GM23248 (cell line): ENCODE data around the gene SIRT6.

ENCODE experiments used
- EZH2 ChIP-seq: fragments of 200-600 bp; sonication (generic); IDR thresholded peaks from 2 replicates; pipeline ENCODE4 v1.6.1; 2018; ENCODE audit warnings: antibody characterized with exemption, mild to moderate bottlenecking; ENCODE audit not compliant: insufficient read depth, poor library complexity, severe bottlenecking
- EZH2phosphoT487 ChIP-seq: fragments of 200-600 bp; sonication (generic); IDR thresholded peaks from 2 replicates; pipeline ENCODE4 v1.6.1; 2018; ENCODE audit warnings: antibody characterized with exemption, moderate library complexity, mild to moderate bottlenecking, low read depth; ENCODE audit not compliant: insufficient read depth

GRCh38 chr19:4215807-4216206 is 33.4 kb upstream of the SIRT6 start:
- TF ChIP-seq EZH2 (no peak), EZH2phosphoT487 (no peak)
